ENCODE data around the gene FOXN4.
"Not testable (repeated sequence)": the region's sequence is repeated elsewhere in the genome, so short reads cannot be mapped to it uniquely, and the experiment has no call there.

FOXN4 gene
- 0 to 0.12 (median 0) reads per million in 4 donors for total RNA-seq

DNA sequence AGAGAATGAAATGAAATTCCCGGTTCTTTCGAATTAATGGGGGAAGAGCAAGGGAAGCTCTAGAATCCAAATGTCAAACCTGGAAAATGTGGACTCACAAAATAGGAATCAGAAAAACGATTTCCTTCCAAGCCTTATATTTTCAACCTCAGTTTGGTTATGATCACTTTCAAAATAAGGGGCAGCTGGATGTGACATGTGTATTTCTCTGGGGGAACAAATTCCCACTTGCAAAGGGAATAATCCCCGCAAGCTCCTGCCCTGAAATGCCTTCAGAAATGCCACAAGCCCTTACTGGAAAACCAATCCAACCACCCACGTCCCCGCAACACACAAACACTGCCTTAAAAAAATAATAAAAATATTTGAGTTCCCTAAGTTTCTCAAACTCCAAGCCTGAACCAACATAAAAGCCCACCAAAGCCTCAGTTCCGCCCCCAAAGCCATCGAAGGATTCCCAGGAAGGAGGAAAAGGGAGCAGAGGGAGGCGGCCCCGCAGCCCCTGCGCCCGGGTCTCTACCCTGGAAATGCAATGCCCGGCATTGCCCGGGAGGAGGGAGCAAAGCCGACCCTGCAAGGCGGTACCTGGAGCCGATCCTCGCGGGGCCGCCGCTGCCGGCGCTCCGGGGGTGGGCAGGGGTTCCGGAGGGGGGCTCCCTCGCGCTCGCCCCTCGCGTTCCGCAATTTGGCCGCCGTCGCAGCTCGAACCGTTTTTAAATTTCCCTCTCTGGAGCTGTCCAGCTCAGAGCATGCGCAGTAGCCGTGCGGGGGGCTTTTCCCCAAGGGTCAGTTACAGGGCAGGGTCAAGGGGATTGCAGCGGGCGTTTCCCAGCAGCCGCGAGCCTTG lies at the start of gene FOXN4:
TSS of gene FOXN4 (minus strand) at position 751 of the 847 bp plus-strand sequence. CDS start 963 bp downstream, outside the sequence.
- no peak for DNase-seq

DNA sequence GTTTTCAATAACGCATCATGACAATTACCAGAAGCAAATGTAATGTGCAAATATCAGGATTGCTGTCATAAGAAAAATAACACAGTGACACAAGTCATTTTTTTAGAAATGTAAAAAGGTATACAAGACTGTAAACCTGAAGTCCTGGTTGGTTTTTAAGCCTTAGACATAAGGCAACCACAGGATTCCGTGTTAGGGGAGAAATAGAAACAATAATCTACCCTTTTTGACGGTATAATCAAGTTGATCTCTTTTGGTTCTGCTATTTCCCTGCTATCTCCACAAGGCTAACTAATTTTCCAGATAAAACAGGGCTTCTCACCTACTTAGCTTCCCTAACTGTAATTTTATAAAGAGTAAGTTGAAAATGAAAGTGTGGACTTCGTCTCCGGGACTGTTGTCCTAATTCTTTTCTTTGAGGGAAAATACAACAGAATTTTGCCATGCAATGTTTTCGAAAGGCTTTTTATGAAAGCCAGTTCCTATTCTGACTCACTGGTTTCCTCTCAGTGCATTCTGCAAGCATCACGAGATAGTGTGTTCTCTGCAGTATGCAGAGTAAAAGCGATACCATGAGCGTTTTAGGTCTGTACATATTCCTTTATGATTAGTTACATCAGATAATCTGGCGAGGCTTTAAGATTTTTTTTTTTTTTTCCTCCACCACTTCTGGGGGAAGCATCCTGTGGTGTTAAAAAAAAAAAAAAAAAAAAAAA lies 49.2 kb upstream of the FOXN4 start:
- DNase-seq: peak in 1 of 5 donors; percentile 88

- DNase-seq: no peak
These were observed 47.9 kb upstream of the FOXN4 start for GRCh38 chr12:109357032-109357431.

- DNase-seq: no peak
These were observed 47.5 kb upstream of the FOXN4 start for GRCh38 chr12:109356577-109356976.

- no peak for DNase-seq
These were observed 43.1 kb upstream of the FOXN4 start for GRCh38 chr12:109352184-109352583.

DNA sequence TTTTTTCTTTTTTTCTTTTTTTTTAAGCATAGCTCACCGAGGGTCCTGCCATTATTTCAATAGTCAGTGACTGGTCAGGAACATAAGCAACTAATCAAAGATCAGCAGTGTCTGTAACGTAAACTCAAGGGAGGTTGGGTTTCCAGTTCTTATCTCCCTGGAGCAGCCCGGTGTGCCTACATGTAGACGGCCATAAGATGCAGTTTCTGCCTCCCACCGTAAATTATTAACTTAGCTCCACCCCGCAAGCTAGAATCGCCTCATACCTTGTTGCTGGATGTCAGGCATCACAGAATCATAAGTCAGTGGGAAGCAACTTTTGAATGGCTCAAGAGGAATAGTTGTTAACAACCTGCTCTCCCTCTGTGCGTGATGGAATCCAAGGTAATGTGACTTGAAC lies 38.5 kb upstream of the FOXN4 start, which contains the start of gene MYO1H:
TSS of gene MYO1H (plus strand) at position 312 of the 400 bp plus-strand sequence. CDS start at position 373, 61 bp downstream.
- DNase-seq: no peak

DNA sequence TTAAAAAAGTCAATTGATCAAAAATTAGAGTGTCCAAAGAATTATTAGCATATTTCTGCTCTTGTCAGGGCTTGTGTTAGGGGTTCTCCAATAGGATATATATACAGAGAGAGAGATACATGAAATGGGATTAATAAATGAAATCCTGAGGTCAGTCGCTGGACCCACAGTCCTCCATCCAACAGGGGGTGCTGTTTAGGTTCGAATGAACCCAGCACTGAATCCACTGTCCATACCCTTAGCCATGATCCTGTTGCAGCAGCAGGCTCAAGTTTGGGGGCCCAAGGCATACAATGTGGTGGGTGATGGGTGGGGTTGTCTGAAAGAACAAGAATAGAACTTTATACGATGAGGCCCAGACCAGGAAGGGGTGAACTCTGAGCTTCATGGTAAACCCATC lies 37.8 kb upstream of the FOXN4 start:
- peak in 1 of 5 donors; percentile 22 for DNase-seq

DNA sequence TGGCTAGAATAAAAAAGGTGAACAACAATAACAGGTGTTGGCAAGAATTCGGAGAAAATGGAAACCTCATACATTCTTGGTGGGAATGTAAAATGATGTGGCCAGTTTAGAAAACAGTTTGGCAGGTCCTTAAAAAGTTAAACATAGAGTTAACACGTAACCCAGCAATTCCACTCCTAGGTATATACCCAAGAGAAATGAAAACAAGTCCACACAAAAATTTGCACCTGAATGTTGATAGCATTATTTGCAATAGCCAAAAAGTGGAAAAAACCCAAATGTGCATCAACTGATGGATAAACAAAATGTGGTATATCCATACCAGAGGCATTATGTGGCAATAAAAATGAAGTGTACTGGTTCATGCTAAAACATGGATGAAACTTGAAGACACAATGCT lies 36.3 kb upstream of the FOXN4 start:
- no peak for DNase-seq

- no peak for DNase-seq
These were observed 34.6 kb upstream of the FOXN4 start for GRCh38 chr12:109343677-109344076.

DNA sequence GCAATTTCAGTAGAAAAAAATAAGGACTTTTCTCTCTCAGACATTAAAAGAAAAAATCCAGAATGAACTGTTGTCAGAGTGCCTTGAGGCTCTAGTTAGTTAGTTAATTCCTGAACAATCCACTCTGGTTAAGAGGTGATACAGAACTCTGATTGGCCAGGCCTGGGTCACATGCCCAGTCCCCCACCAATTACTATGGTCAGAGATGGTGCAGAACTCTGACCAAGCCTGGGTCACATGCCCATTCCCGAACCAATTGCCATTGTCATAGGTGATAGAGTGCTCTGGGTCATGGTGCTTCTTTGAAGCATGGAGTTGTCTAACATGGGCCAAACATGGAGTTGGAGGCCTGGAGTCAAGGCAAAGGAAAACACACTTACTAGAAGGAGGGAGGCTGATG lies 27.5 kb upstream of the FOXN4 start:
- DNase-seq: no peak

DNA sequence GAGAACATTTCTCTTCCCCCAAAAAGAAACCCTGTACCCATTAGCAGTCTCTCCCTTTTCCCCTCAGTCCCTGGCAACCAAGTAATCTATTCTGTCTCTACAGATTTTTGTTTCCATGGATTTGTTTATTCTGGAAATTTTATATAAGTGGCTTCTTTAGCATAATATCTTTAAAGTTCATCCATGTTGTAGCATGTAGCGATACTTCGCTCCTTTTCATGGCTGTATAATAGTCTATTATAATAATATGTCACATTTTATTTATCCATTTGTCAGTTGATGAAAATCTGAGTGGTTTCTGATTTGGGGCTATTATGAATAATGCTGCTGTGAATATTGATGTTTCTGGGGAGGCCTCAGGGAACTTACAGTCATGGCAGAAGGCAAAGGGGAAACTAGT lies 25.8 kb upstream of the FOXN4 start:
- no peak for DNase-seq

GRCh38 chr12:109331301-109331952 lies 22.3 kb upstream of the FOXN4 start:
- DNase-seq: no peak

GRCh38 chr12:109330282-109331230 lies 21.5 kb upstream of the FOXN4 start:
- no peak for DNase-seq

GRCh38 chr12:109329686-109330085 lies 20.6 kb upstream of the FOXN4 start:
- no peak for DNase-seq

GRCh38 chr12:109329003-109329402 lies 19.9 kb upstream of the FOXN4 start:
- no peak for DNase-seq

GRCh38 chr12:109321294-109321693 lies 12.2 kb upstream of the FOXN4 start:
- not testable (repeated sequence) for DNase-seq

- DNase-seq: no peak
These were observed 1.4 kb upstream of the FOXN4 start for GRCh38 chr12:109310247-109311125.

DNA sequence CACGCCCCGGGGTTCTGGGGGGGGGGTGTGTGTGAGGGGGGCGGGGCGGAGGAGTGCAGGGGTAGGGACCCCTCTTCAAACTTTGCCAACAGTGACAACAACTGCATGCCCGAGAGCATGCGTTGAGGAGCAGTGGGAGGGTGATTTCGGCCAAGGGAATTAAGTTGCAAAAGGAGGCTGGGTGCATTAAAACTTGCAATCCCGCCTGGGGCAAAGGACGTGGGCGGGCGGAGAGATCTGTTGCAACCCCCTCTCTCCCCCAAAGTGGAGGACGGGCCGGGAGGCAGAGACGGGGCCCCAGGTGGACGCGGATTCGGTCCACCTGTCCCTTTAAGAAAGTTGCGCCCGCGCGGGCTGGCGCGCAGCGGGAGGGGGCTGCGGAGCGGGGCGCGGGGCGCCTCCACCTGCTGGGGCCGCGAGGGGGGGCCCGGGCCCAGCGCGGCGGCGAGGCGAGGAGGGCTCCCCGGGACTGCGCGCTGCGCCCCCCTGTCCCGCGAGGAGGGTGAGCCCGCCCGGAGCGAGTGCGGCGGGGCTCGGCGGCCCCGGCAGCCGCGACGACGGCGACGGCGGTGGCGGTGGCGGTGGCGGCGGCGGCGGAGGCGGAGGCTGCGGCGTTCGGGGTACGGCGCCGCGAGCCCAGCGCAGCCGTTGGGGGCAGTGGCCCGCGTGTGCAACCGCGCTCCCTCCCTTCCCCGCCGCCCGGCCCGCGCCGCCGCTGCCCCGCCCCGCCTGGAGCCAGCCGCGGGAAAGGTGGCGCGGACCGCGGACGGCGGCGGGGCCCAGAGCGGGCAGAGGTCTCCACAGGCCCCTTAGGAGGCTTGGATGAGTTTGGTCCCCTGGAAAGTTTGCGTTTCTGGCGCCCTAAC lies 530 bp upstream of the FOXN4 start:
- no peak for DNase-seq

GRCh38 chr12:109307051-109307450 lies 2.0 kb downstream of the FOXN4 start:
- no peak for DNase-seq

DNA sequence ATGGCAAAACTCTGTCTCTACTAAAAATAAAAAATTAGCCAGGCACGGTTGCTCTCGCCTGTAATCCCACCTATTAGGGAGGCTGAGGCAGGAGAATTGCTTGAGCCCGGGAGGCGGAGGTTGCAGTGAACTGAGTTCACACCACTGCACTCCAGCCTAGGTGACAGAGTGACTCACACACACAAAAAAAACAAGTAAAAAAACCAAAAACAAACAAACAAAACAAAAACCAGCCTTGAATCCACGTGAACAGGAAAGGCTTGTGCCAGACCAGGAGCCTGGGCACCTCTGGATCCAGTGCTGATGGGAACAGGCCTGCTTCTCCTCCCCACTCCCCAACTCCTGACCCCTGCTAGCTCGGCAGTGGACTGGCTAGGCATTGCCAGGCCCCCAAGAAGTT lies 3.5 kb downstream of the FOXN4 start:
- no peak for DNase-seq
